ENCODE data around the gene OR5K3.

Gene OR5K3

DNA sequence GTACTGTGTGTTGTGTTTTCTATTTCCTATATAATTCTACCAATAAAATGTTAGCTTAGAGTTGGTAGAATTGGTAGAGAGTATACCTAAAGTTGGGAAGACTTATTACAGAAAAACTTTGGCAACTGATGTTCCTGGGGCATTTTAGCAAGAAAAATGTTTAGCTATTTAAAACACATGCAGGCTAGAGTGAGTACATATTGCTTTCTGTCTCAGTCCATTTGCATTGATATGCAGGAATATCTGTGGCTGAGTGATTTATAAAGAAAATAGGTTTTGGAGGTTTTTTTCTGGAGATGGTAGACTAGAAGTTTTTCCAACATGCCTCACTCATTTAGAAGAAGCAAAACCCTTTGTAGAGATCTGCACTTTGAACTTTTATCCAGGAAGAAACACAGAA lies 42.1 kb downstream of the OR5K3 start:
- DNase-seq (ENCODE audit: low read depth in 2 of 2, low spot score in 1 of 2), result no peak

DNA sequence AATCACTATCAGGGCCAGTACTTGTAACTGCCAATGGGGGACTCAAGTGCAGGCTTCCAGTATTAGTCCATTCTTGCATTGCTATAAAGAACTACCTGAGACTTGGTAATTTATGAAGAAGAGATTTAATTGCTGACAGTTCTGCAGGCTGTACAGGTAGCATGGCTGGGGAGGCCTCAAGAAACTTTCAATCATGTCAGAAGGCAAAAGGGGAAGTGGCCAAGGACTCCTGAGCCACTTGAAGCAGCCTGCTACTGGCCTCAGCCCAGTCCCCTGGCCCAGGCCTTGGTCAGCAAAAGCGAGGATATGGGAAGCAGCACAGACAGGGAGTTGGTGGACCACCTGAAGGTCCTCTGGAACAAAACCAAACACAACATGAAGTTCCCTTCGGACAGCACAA lies 43.3 kb downstream of the OR5K3 start:
- DNase-seq (ENCODE audit: low read depth in 2 of 2, low spot score in 1 of 2), result no peak

DNA sequence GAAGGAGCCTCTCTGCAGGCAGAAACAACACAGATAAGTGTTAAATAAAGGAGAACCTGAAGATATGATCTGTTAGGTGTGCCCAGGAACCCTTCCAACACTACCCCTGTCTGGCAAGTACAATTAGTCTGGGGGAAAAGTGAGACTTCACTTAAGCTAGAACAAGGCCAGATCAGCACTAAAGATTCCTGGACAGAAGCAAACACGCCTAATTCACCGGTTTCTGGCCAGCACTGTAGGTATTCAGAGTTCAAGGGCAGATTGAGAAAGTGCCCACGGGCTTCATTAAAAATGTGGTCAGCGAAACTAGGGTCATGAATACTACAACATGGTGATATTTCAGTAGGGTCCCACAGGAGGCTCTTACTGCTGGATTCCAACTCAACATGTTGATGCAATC lies 43.9 kb downstream of the OR5K3 start:
- no peak for DNase-seq (ENCODE audit: low read depth in 2 of 2, low spot score in 1 of 2)

DNA sequence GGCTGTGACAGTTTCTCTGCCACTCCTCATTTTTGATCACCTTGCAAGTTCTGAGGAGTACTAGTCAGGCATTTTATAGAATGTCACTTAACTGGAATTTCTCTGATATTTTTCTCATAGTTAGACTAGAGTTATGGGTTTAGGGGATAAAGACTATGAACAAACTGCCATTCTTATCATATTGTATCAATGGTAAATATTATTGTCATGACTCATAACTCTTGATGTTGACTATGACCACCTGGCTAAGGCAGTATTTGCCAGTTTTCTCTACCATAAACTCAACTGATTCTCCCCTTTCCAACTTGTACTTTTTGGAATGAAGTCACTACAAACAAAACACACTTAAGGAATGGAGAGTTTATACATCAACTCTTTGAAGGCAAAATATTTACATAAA lies 49.8 kb downstream of the OR5K3 start:
- no peak for DNase-seq (ENCODE audit: low read depth in 2 of 2, low spot score in 1 of 2)
